GM18499 (cell line): ENCODE data around the gene SPINT4.
"Not testable (repeated sequence)": the region's sequence is repeated elsewhere in the genome, so short reads cannot be mapped to it uniquely, and the experiment has no call there.

Experiments used
- ATAC-seq: cut with Tn5 transposase; IDR thresholded peaks from one replicate; pipeline ENCODE4 v1.9.1; 2021; ENCODE audit warnings: moderate number of reproducible peaks; ENCODE audit not compliant: insufficient read depth, unreplicated experiment

SPINT4 gene

DNA sequence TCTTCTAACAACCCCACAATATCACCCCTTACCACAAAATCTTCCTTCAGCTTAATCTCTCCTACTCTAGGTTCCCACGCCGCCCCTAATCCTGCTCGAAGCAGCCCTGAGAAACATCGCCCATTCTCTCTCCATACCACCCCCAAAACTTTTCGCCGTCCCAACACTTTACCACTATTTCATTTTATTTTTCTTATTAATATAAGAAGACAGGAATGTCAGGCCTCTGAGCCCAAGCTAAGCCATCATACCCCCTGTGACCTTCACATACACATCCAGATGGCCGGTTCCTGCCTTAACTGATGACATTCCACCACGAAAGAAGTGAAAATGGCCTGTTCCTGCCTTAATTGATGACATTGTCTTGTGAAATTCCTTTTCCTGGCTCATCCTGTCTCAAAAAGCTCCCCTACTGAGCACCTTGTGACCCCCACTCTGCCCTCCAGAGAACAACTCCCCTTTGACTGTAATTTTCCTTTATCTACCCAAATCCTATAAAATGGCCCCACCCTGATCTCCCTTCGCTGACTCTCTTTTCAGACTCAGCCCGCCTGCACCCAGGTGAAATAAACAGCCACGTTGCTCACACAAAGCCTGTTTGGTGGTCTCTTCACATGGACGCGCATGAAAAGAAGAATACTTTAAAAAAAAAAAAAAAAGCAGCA is 42.6 kb downstream of the SPINT4 start:
- not testable (repeated sequence) for ATAC-seq

- ATAC-seq, result no peak
Observed at GRCh38 chr20:45765307-45765875, 43.2 kb downstream of the SPINT4 start.

DNA sequence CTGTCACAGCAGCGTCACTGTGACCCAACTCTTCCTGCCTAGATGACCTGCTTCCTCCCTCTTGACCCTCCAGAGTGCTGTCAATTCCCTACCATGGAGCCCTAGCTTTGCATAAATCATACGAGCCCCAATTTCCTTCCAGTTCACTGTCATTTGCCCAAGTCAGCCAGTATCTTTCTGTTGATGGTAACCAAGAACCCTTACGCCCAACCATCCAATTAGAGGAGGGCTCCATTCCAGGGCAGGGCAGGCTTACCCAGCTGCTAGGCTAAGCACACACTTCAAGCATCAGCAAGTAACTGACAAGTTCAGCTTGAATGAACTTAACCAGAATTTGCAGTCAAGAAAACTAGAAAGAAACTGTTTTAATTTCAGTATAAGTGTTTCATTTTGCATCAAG is 43.8 kb downstream of the SPINT4 start:
- ATAC-seq, result no peak

DNA sequence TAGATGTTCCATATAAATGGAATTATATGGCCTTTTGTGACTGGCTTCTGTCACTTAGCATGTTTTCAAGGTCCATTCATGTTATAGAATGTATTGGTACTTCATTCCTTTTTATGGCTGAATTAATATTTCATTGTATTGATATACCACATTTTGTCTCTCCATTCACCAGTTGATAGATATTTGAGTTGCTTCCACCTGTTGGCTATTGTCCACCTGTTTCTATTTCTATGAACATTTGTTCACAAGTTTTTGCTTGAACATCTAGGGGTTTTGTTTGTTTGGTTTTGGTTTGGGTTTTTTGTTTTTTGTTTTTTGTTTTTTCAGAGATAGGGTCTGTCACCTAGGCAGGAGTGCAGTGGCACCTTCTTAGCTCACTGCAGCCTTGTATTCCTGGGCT is 46.3 kb downstream of the SPINT4 start:
- ATAC-seq, result no peak

DNA sequence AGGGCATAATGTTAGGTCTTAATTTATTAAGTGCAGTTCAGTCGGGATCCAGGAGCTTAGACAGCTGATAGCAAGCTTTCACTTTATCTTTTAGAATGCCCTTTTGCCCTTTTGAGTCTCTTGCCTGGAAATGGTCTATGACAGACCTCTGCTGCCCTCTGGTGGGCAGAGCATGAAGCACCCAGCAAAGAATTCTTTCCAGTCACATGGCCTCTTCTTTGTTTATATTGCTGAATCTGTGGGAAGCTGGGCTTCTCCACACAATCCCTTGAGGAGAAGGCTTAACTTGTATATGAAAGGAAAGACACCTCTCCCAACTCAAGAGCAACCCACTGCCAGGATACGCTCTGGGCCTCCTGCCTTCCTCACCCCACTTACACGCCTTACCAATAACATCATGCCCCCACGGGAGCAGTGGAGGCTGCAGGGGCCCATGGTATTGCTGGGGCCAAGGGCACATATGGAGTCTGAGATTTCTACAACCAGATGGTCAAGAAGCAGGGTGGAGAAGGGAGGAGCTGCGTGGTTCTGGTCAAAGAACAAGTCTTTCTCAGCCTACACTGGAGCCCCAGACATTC is 49.1 kb downstream of the SPINT4 start:
- ATAC-seq, result no peak

- no peak for ATAC-seq
Observed at GRCh38 chr20:45772693-45773092, 50.5 kb downstream of the SPINT4 start.

DNA sequence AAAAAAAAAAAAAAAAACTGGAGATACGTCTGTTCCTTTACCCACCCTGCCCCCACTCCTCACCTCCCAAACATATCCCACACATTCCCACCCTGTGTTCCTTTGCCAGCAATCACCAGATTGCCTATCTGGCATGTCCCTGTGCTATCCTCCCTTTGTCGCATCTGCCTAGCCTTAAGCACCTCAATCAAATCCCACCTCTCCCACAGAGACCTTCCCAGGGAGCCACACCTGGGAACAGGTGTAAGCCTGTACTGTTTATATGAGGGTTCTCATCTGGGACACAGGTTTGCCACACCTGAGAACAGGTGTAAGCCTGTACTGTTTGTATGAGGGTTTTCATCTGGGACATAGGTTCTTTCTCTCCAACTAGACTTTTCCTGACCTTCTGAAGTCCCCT is 52.8 kb downstream of the SPINT4 start:
- ATAC-seq, result no peak

GRCh38 chr20:45775411-45775810 is 53.3 kb downstream of the SPINT4 start:
- ATAC-seq, result no peak
